IMR-90 (cell line): ENCODE data around the gene OGFOD2. TPM values are rescaled to one million over a fixed set of nuclear protein-coding genes. Genes with fewer than 3 reads are reported as not detected.

Source experiments
- ATAC-seq: fragments of 200-7000 bp; cut with Tn5 transposase; 2 replicates; pipeline ENCODE4 v1.9.1; 2020; ENCODE audit warnings: low read depth, mild to moderate bottlenecking, moderate library complexity
- BruUV-seq: library from RNA; stranded (reverse); fragments of 400-500 nt; replicated peaks from 2 replicates; lab custom pipeline; 2021; lab: Mats Ljungman, UMichigan
- CTCF ChIA-PET: fragments of 300-600 bp; formaldehyde crosslinking; extraction: SDS; loops from one replicate; lab custom pipeline; 2021; ENCODE audit warnings: antibody characterized with exemption; lab: Yijun Ruan, JAX
- POLR2A ChIA-PET: fragments of 300-600 bp; sonication (Branson Sonifier 250); formaldehyde crosslinking; loops from one replicate; lab custom pipeline; 2022; ENCODE audit warnings: antibody characterized with exemption; ENCODE audit not compliant: unreplicated experiment; lab: Charles Lee
- DNase-seq: peaks from one replicate; pipeline ENCODE4 v3.0.0; 2013
- H2AFZ ChIP-seq: replicated peaks from 2 replicates; pipeline ENCODE3; 2013; ENCODE audit warnings: low read length, mild to moderate bottlenecking; ENCODE audit not compliant: poor library complexity
- H2AK5ac ChIP-seq: 2 replicates; pipeline ENCODE4 v1.6.1; 2013; ENCODE audit warnings: low read depth, low read length, inconsistent platforms
- H2AK9ac ChIP-seq: replicated peaks from 2 replicates; pipeline ENCODE3; 2013; ENCODE audit warnings: mild to moderate bottlenecking, low read depth, low read length, moderate library complexity; ENCODE audit not compliant: poor library complexity
- H2BK120ac ChIP-seq: 2 replicates; pipeline ENCODE4 v1.6.1; 2013; ENCODE audit warnings: low read depth, low read length, inconsistent platforms
- H2BK15ac ChIP-seq: 3 replicates; pipeline ENCODE4 v1.6.1; 2013; ENCODE audit warnings: low read depth, low read length, inconsistent platforms
- H2BK20ac ChIP-seq: 2 replicates; pipeline ENCODE4 v1.6.1; 2013; ENCODE audit warnings: low read depth, mild to moderate bottlenecking, inconsistent platforms, low read length, moderate library complexity
- H2BK5ac ChIP-seq: 2 replicates; pipeline ENCODE4 v1.6.1; 2013; ENCODE audit warnings: mild to moderate bottlenecking, low read depth, low read length, inconsistent platforms; ENCODE audit not compliant: poor library complexity, severe bottlenecking
- H3K14ac ChIP-seq: replicated peaks from 2 replicates; pipeline ENCODE4 v1.6.1; 2013; ENCODE audit warnings: low read depth, low read length, inconsistent platforms
- H3K18ac ChIP-seq: 2 replicates; pipeline ENCODE4 v1.6.1; 2013; ENCODE audit warnings: low read depth, low read length, control low read depth
- H3K23ac ChIP-seq: 2 replicates; pipeline ENCODE4 v1.6.1; 2013; ENCODE audit warnings: low read depth, low read length, inconsistent platforms
- H3K27ac ChIP-seq: 2 replicates; pipeline ENCODE4 v1.5.1; 2013; ENCODE audit warnings: mild to moderate bottlenecking, control low read depth, low read length; ENCODE audit not compliant: insufficient read depth
- H3K27me3 ChIP-seq: 2 replicates; pipeline ENCODE4 v1.6.1; 2013; ENCODE audit warnings: low read length; ENCODE audit not compliant: control insufficient read depth, insufficient read depth
- H3K36me3 ChIP-seq: 2 replicates; pipeline ENCODE4 v1.6.1; 2013; ENCODE audit warnings: low read length, mixed read lengths; ENCODE audit not compliant: control insufficient read depth, insufficient read depth
- H3K4ac ChIP-seq: 2 replicates; pipeline ENCODE4 v1.6.1; 2013; ENCODE audit warnings: low read depth, low read length, inconsistent platforms
- H3K4me1 ChIP-seq: 2 replicates; pipeline ENCODE4 v1.6.1; 2013; ENCODE audit warnings: low read length, mixed read lengths; ENCODE audit not compliant: control insufficient read depth, insufficient read depth
- H3K4me2 ChIP-seq: 2 replicates; pipeline ENCODE4 v1.6.1; 2013; ENCODE audit warnings: low read depth, mild to moderate bottlenecking, control low read depth, low read length, moderate library complexity
- H3K4me3 ChIP-seq: 2 replicates; pipeline ENCODE4 v1.5.1; 2013; ENCODE audit warnings: low read depth, mild to moderate bottlenecking, control low read depth, low read length, moderate library complexity; ENCODE audit not compliant: insufficient read depth
- H3K56ac ChIP-seq: 2 replicates; pipeline ENCODE4 v1.6.1; 2013; ENCODE audit warnings: low read length, inconsistent platforms; ENCODE audit not compliant: insufficient read depth; ENCODE audit errors: extremely low read depth
- H3K79me1 ChIP-seq, 2 experiments: 2 replicates each; pipeline ENCODE4 v1.6.1; 2013; ENCODE audit warnings: low read length in 2 of 2, inconsistent platforms in 1 of 2, low read depth in 1 of 2
- H3K9ac ChIP-seq: 2 replicates; pipeline ENCODE4 v1.6.1; 2013; ENCODE audit warnings: low read depth, low read length, control low read depth
- H3K9me1 ChIP-seq: 2 replicates; pipeline ENCODE4 v1.6.1; 2013; ENCODE audit warnings: low read length, inconsistent platforms; ENCODE audit not compliant: insufficient read depth
- H3K9me3 ChIP-seq: 2 replicates; pipeline ENCODE4 v1.6.1; 2013; ENCODE audit warnings: low read length; ENCODE audit not compliant: control insufficient read depth, insufficient read depth
- H4K20me1 ChIP-seq: 2 replicates; pipeline ENCODE4 v1.6.1; 2013; ENCODE audit warnings: low read length, inconsistent platforms; ENCODE audit not compliant: insufficient read depth
- H4K5ac ChIP-seq: 2 replicates; pipeline ENCODE4 v1.6.1; 2013; ENCODE audit warnings: mild to moderate bottlenecking, low read depth, low read length, control low read depth
- H4K8ac ChIP-seq, 2 experiments: 2 replicates each; pipeline ENCODE4 v1.6.1; 2013; ENCODE audit warnings: low read depth in 2 of 2, low read length in 2 of 2, control low read depth in 1 of 2, inconsistent platforms in 1 of 2
- H4K91ac ChIP-seq: 2 replicates; pipeline ENCODE4 v1.6.1; 2013; ENCODE audit warnings: low read depth, low read length, inconsistent platforms; ENCODE audit not compliant: insufficient read depth
- BHLHE40 ChIP-seq: fragments of 150-350 bp; IDR thresholded peaks from 2 replicates; pipeline ENCODE4 v1.6.1; 2016; ENCODE audit warnings: mild to moderate bottlenecking, low read depth, low read length
- CEBPB ChIP-seq: IDR thresholded peaks from 2 replicates; pipeline ENCODE4 v1.6.1; 2012; ENCODE audit warnings: low read depth, low read length, improper control_type of control experiment
- CHD1 ChIP-seq: IDR thresholded peaks from 2 replicates; pipeline ENCODE4 v1.6.1; 2012; ENCODE audit warnings: low read depth, low read length, improper control_type of control experiment
- CTCF ChIP-seq: conservative IDR thresholded peaks from 2 replicates; pipeline ENCODE4 v1.5.1; 2012; ENCODE audit warnings: mild to moderate bottlenecking, low read depth, low read length, improper control_type of control experiment
- ELK1 ChIP-seq: fragments of 150-350 bp; IDR thresholded peaks from 2 replicates; pipeline ENCODE4 v1.6.1; 2016; ENCODE audit warnings: low read depth, mild to moderate bottlenecking, low read length, moderate library complexity, borderline replicate concordance
- FOS ChIP-seq: fragments of 150-350 bp; IDR thresholded peaks from 2 replicates; pipeline ENCODE4 v1.6.1; 2016; ENCODE audit warnings: low read depth, low read length
- MAFK ChIP-seq: IDR thresholded peaks from 2 replicates; pipeline ENCODE4 v1.6.1; 2012; ENCODE audit warnings: low read depth, low read length, improper control_type of control experiment
- MAZ ChIP-seq: IDR thresholded peaks from 2 replicates; pipeline ENCODE4 v1.6.1; 2012; ENCODE audit warnings: low read depth, mild to moderate bottlenecking, low read length, improper control_type of control experiment, moderate library complexity, borderline replicate concordance
- MXI1 ChIP-seq: IDR thresholded peaks from 2 replicates; pipeline ENCODE4 v1.6.1; 2012; ENCODE audit warnings: low read depth, mild to moderate bottlenecking, low read length, moderate library complexity, borderline replicate concordance
- NFE2L2 ChIP-seq: fragments of 150-350 bp; IDR thresholded peaks from 2 replicates; pipeline ENCODE4 v1.6.1; 2016; ENCODE audit warnings: low read depth, mild to moderate bottlenecking, low read length
- POLR2A ChIP-seq: IDR thresholded peaks from 2 replicates; pipeline ENCODE4 v1.6.1; 2012; ENCODE audit warnings: mild to moderate bottlenecking, low read depth, low read length
- RFX5 ChIP-seq: IDR thresholded peaks from 2 replicates; pipeline ENCODE4 v1.8.0; 2012; ENCODE audit warnings: low read depth, mild to moderate bottlenecking, low read length, moderate library complexity
- USF2 ChIP-seq: fragments of 150-350 bp; IDR thresholded peaks from 2 replicates; pipeline ENCODE4 v1.6.1; 2017; ENCODE audit warnings: mild to moderate bottlenecking, antibody characterized with exemption, low read length, low read depth
- WGBS, 2 experiments: methylation state at CpG; one replicate each; pipeline versions ENCODE4 v1.1.5 to v1.1.7; 2013; ENCODE audit warnings: missing lambda C conversion rate in 2 of 2; ENCODE audit not compliant: insufficient read length in 1 of 2; ENCODE audit errors: extremely low coverage in 2 of 2; 5-methylcytosine and 5-hydroxymethylcytosine counted together
- dilution Hi-C: fragments of 300-500 bp; cut with HindIII; formaldehyde crosslinking; loops from one replicate; pipeline ENCODE4 v1.14.3; 2018; ENCODE audit warnings: low sequenced_read_pairs; ENCODE audit not compliant: unreplicated experiment
- in situ Hi-C: fragments of 300-500 bp; cut with MboI; formaldehyde crosslinking; loops from 3 replicates; pipeline ENCODE4 v1.14.3; 2019; ENCODE audit warnings: low sequenced_read_pairs, inconsistent platforms, mixed read lengths
- intact Hi-C: fragments of 100-400 bp; cut with micrococcal nuclease; formaldehyde crosslinking; loops from 2 replicates; pipeline ENCODE4 v1.10.0; 2022
- polyA plus RNA-seq, 3 experiments: library from polyadenylated mRNA; depleted of rRNA; stranded (reverse); fragments of >200 nt; gene quantifications; 2 replicates each; pipeline ENCODE4 v1.2.3, GENCODE V29; 2012; ENCODE audit warnings: low replicate concordance in 1 of 3
- total RNA-seq: library from RNA; depleted of rRNA; stranded (reverse); fragments of >200 nt; gene quantifications from 2 replicates; pipeline ENCODE4 v1.2.3, GENCODE V29; 2012

OGFOD2 gene
- total and polyA plus RNA-seq, 2 of the 4 experiments (the other 2 are of a cell fraction) = 4.3 to 18.2 TPM

- in situ Hi-C loops = loop anchor here (10.0 kb wide), 1 partner anchor 156 kb away; no protein-coding TSS in a partner anchor
- intact Hi-C loops = no loop called here
- Histone ChIP-seq H3K23ac (no peak overlapping the region), H3K4me3 (no peak overlapping the region), H4K20me1 (no peaks in the 10 kb centered on the region; the same call in 1 of the 2 replicates), H3K4me1 (peaks cover 11% of the 10 kb centered on the region), H3K4me2 (no peak overlapping the region), H3K36me3 (peaks cover 39% of the 10 kb centered on the region; the same call in 1 of the 2 replicates), H3K56ac (no peak overlapping the region), H3K4ac (no peak overlapping the region), H3K18ac (no peak overlapping the region), H2BK120ac (no peak overlapping the region), H2AFZ (no peak overlapping the region), H3K9me3 (no peaks in the 10 kb centered on the region), H4K8ac (no peak overlapping the region), H3K27me3 (no peaks in the 10 kb centered on the region), H2BK5ac (no peak overlapping the region), H3K14ac (no peak overlapping the region), H3K27ac (no peak overlapping the region), H2AK9ac (no peak overlapping the region), H2AK5ac (no peak overlapping the region), H4K5ac (no peak overlapping the region), H2BK20ac (no peak overlapping the region), H3K79me1 (0 out of 4 replicates have a peak, but pooled peaks cover 0 to 7% of the 10 kb centered on the region in 2 experiments), H4K91ac (no peak overlapping the region), H2BK15ac (no peak overlapping the region), H3K9me1 (peaks cover 6% of the 10 kb centered on the region; the same call in 1 of the 2 replicates), H3K9ac (no peak overlapping the region)
- POLR2A ChIA-PET = no interaction called here
- 88% methylated on average over 10 of the region's 21 CpGs; no CpG with 5 or more reads in 1 of the 2 experiments for WGBS, 2 experiments
- TF ChIP-seq RFX5 = no peak
- TF ChIP-seq ELK1 = no peak
- TF ChIP-seq CEBPB = no peak
- TF ChIP-seq USF2 = no peak
- no peak for TF ChIP-seq MAZ
- TF ChIP-seq CTCF = no peak
- no peak for TF ChIP-seq MAFK
- TF ChIP-seq MXI1 = no peak
- TF ChIP-seq CHD1 = no peak
- no peak for TF ChIP-seq POLR2A
- no peak for TF ChIP-seq FOS
- TF ChIP-seq BHLHE40 = no peak
- no peak for TF ChIP-seq NFE2L2
- DNase-seq (no peak), ATAC-seq (no peak)
- dilution Hi-C loops = loop anchor here (25.0 kb wide), 1 partner anchor 249 kb away; the partner anchor contains the start of genes MPHOSPH9 and MTRFR
- CTCF ChIA-PET = no interaction called here
- no TSS peak for BruUV-seq
Measured at GRCh38 chr12:122988612-122989212, 13.7 kb downstream of the OGFOD2 start.
